ENCODE measurements around the gene DLL3. TPM values are rescaled to one million over a fixed set of nuclear protein-coding genes. Genes with fewer than 3 reads are reported as not detected.

DLL3 gene
- total RNA-seq, 5 donors from 2014 or later (not counting 1 experiment from before 2014, with no cell fraction given): 0.16 to 0.20 TPM; not detected in 3

- WGBS (ENCODE audit: insufficient coverage): 24% methylated on average over 2 of the region's 4 CpGs
- no peak for DNase-seq
- H3K27ac ChIP-seq (ENCODE audit: low read length): no peak overlapping the region
- Mint-ChIP-seq H3K36me3 (no peaks in the 10 kb centered on the region), H3K27me3 (peaks cover 46 to 67% of the 10 kb centered on the region in 2 donors), H3K4me1 (peaks cover 23 to 36% (median 30%) of the 10 kb centered on the region in 3 donors), H3K4me3 (peak overlapping the region in 1 of 3 donors; percentile 25), H3K9me3 (no peaks in the 10 kb centered on the region), H3K27ac (no peak overlapping the region)
- ChIA-PET CTCF (interaction anchor here (0.6 kb wide), 3 partner anchors 25 to 41 kb away, joined by 3 to 4 read pairs (median 4); no protein-coding TSS in a partner anchor), POLR2A (interaction anchor here in 1 of 2 donors (0.5 to 0.6 kb wide), 2 partner anchors 10 to 940 kb away, joined by 4 read pairs; no protein-coding TSS in a partner anchor)
- H3K4me3 ChIP-seq (ENCODE audit: control insufficient read depth in 1 of 2, extremely low read depth in 1 of 2, low read length in 1 of 2): no peak overlapping the region
- H3K27me3 ChIP-seq (replicated peaks in 1 of 2; ENCODE audit: control insufficient read depth in 2 of 2, extremely low read depth in 1 of 2, insufficient read depth in 2 of 2, low read length in 1 of 2): peaks cover 7 to 93% of the 10 kb centered on the region in 2 experiments
- H3K9me3 ChIP-seq: no peaks in the 10 kb centered on the region
- H3K36me3 ChIP-seq (ENCODE audit: control insufficient read depth in 2 of 2, extremely low read depth in 1 of 2, insufficient read depth in 1 of 2, low read length in 1 of 2): no peaks in the 10 kb centered on the region
- H3K4me1 ChIP-seq (ENCODE audit: control insufficient read depth in 1 of 2, extremely low read depth in 1 of 2, insufficient read depth in 2 of 2, low read length in 2 of 2): peaks cover 0 to 30% of the 10 kb centered on the region in 2 experiments
- no peak for ATAC-seq (replicated peaks in 1 of 4)
Observed at GRCh38 chr19:39500543-39500942, 1.8 kb downstream of the DLL3 start.

GRCh38 chr19:39501340-39501739 lies 2.6 kb downstream of the DLL3 start:
- POLR2A ChIA-PET: no interaction called here
- no peak overlapping the region for H3K4me3 ChIP-seq (ENCODE audit: control insufficient read depth in 1 of 2, extremely low read depth in 1 of 2, low read length in 1 of 2)
- H3K36me3 ChIP-seq (ENCODE audit: control insufficient read depth in 2 of 2, extremely low read depth in 1 of 2, insufficient read depth in 1 of 2, low read length in 1 of 2): no peaks in the 10 kb centered on the region
- H3K4me1 Mint-ChIP-seq: peaks cover 23 to 39% (median 34%) of the 10 kb centered on the region in 3 donors
- no peaks in the 10 kb centered on the region for H3K9me3 Mint-ChIP-seq
- peaks cover 51 to 68% of the 10 kb centered on the region in 2 donors for H3K27me3 Mint-ChIP-seq
- H3K9me3 ChIP-seq: no peaks in the 10 kb centered on the region
- no peaks in the 10 kb centered on the region for H3K36me3 Mint-ChIP-seq
- H3K27me3 ChIP-seq (replicated peaks in 1 of 2; ENCODE audit: control insufficient read depth in 2 of 2, extremely low read depth in 1 of 2, insufficient read depth in 2 of 2, low read length in 1 of 2): peaks cover 7 to 95% of the 10 kb centered on the region in 2 experiments
- ATAC-seq (replicated peaks in 1 of 4) (no peak), DNase-seq (no peak)
- H3K27ac ChIP-seq (ENCODE audit: low read length): no peak overlapping the region
- CTCF ChIA-PET: no interaction called here
- WGBS (ENCODE audit: insufficient coverage): 100% methylated on average over 1 of the region's 5 CpGs
- peaks cover 0 to 32% of the 10 kb centered on the region in 2 experiments for H3K4me1 ChIP-seq (ENCODE audit: control insufficient read depth in 1 of 2, extremely low read depth in 1 of 2, insufficient read depth in 2 of 2, low read length in 2 of 2)
- H3K4me3 Mint-ChIP-seq: no peak overlapping the region
- no peak overlapping the region for H3K27ac Mint-ChIP-seq

- Mint-ChIP-seq H3K27me3 (peaks cover 55 to 72% of the 10 kb centered on the region in 2 donors), H3K27ac (no peak overlapping the region), H3K9me3 (no peaks in the 10 kb centered on the region), H3K4me1 (peaks cover 30 to 47% (median 43%) of the 10 kb centered on the region in 3 donors), H3K36me3 (no peaks in the 10 kb centered on the region), H3K4me3 (peak overlapping the region in 1 of 3 donors; percentile 36)
- H3K36me3 ChIP-seq (ENCODE audit: control insufficient read depth in 2 of 2, extremely low read depth in 1 of 2, insufficient read depth in 1 of 2, low read length in 1 of 2): no peaks in the 10 kb centered on the region
- H3K9me3 ChIP-seq: no peaks in the 10 kb centered on the region
- no peak overlapping the region for H3K27ac ChIP-seq (ENCODE audit: low read length)
- POLR2A ChIA-PET: no interaction called here
- CTCF ChIA-PET: interaction anchor here (0.5 to 0.7 kb wide), 3 partner anchors 22 to 289 kb away, joined by 3 to 6 read pairs (median 4); partner anchors contain the start of gene TIMM50 (in 1 of the 2)
- peaks cover 0 to 41% of the 10 kb centered on the region in 2 experiments for H3K4me1 ChIP-seq (ENCODE audit: control insufficient read depth in 1 of 2, extremely low read depth in 1 of 2, insufficient read depth in 2 of 2, low read length in 2 of 2)
- 17% methylated on average over 65 of the region's 69 CpGs for WGBS (ENCODE audit: insufficient coverage)
- DNase-seq: peak; percentile 53 to 90 (median 72)
- ATAC-seq (replicated peaks in 1 of 4): peak; percentile 60 to 77 (median 66)
- no peak overlapping the region for H3K4me3 ChIP-seq (ENCODE audit: control insufficient read depth in 1 of 2, extremely low read depth in 1 of 2, low read length in 1 of 2)
- H3K27me3 ChIP-seq (replicated peaks in 1 of 2; ENCODE audit: control insufficient read depth in 2 of 2, extremely low read depth in 1 of 2, insufficient read depth in 2 of 2, low read length in 1 of 2): peaks cover 7 to 91% of the 10 kb centered on the region in 2 experiments
Observed at GRCh38 chr19:39502640-39503417, 4.1 kb downstream of the DLL3 start.

- 67% methylated on average over 3 of the region's 7 CpGs for WGBS (ENCODE audit: insufficient coverage)
- H3K9me3 ChIP-seq: no peaks in the 10 kb centered on the region
- ChIA-PET CTCF (interaction anchor here in 1 of 2 donors (1.0 kb wide), 1 partner anchor 8 kb away, joined by 3 read pairs; the partner anchor contains the start of gene DLL3), POLR2A (no interaction called here)
- Mint-ChIP-seq H3K4me1 (peaks cover 17 to 36% (median 26%) of the 10 kb centered on the region in 3 donors), H3K36me3 (no peaks in the 10 kb centered on the region), H3K4me3 (peak overlapping the region; percentile 49 to 82 (median 65)), H3K9me3 (no peaks in the 10 kb centered on the region), H3K27ac (no peak overlapping the region), H3K27me3 (peaks cover 44 to 60% of the 10 kb centered on the region in 2 donors)
- DNase-seq: no peak
- H3K27me3 ChIP-seq (replicated peaks in 1 of 2; ENCODE audit: control insufficient read depth in 2 of 2, extremely low read depth in 1 of 2, insufficient read depth in 2 of 2, low read length in 1 of 2): peaks cover 3 to 72% of the 10 kb centered on the region in 2 experiments
- H3K4me3 ChIP-seq (ENCODE audit: control insufficient read depth in 1 of 2, extremely low read depth in 1 of 2, low read length in 1 of 2): peak overlapping the region in 1 of 2 donors; percentile 49
- H3K36me3 ChIP-seq (ENCODE audit: control insufficient read depth in 2 of 2, extremely low read depth in 1 of 2, insufficient read depth in 1 of 2, low read length in 1 of 2): no peaks in the 10 kb centered on the region
- ATAC-seq (replicated peaks in 1 of 4): no peak
- H3K4me1 ChIP-seq (ENCODE audit: control insufficient read depth in 1 of 2, extremely low read depth in 1 of 2, insufficient read depth in 2 of 2, low read length in 2 of 2): peaks cover 0 to 26% of the 10 kb centered on the region in 2 experiments
- H3K27ac ChIP-seq (ENCODE audit: low read length): no peak overlapping the region
Observed at GRCh38 chr19:39506598-39506943, 7.8 kb downstream of the DLL3 start.

- no peaks in the 10 kb centered on the region for H3K36me3 Mint-ChIP-seq
- H3K36me3 ChIP-seq (ENCODE audit: control insufficient read depth in 2 of 2, extremely low read depth in 1 of 2, insufficient read depth in 1 of 2, low read length in 1 of 2): no peaks in the 10 kb centered on the region
- peaks cover 3 to 72% of the 10 kb centered on the region in 2 experiments for H3K27me3 ChIP-seq (replicated peaks in 1 of 2; ENCODE audit: control insufficient read depth in 2 of 2, extremely low read depth in 1 of 2, insufficient read depth in 2 of 2, low read length in 1 of 2)
- H3K27ac Mint-ChIP-seq: no peak overlapping the region
- 7% methylated on average over 94 of the region's 96 CpGs for WGBS (ENCODE audit: insufficient coverage)
- peaks cover 17 to 36% (median 26%) of the 10 kb centered on the region in 3 donors for H3K4me1 Mint-ChIP-seq
- ChIA-PET CTCF (interaction anchor here in 1 of 2 donors (1.0 kb wide), 1 partner anchor 9 kb away, joined by 3 read pairs; the partner anchor contains the start of gene DLL3), POLR2A (no interaction called here)
- no peaks in the 10 kb centered on the region for H3K9me3 Mint-ChIP-seq
- peak overlapping the region; percentile 67 to 82 (median 78) for H3K4me3 Mint-ChIP-seq
- ATAC-seq (replicated peaks in 1 of 4): peak; percentile 66 to 69 (median 68)
- H3K4me3 ChIP-seq (ENCODE audit: control insufficient read depth in 1 of 2, extremely low read depth in 1 of 2, low read length in 1 of 2): peak overlapping the region; percentile 34 to 49
- H3K27ac ChIP-seq (ENCODE audit: low read length): no peak overlapping the region
- peaks cover 0 to 26% of the 10 kb centered on the region in 2 experiments for H3K4me1 ChIP-seq (ENCODE audit: control insufficient read depth in 1 of 2, extremely low read depth in 1 of 2, insufficient read depth in 2 of 2, low read length in 2 of 2)
- DNase-seq: peak in 22 of 35 experiments; percentile 13 to 73 (median 30)
- peaks cover 46 to 60% of the 10 kb centered on the region in 2 donors for H3K27me3 Mint-ChIP-seq
- no peaks in the 10 kb centered on the region for H3K9me3 ChIP-seq
Observed at GRCh38 chr19:39506944-39507714, 8.4 kb downstream of the DLL3 start.

Measured in T-cell (primary cell).